GM21526 (cell line): Measurements from ENCODE around the gene DNAH8.
"Not testable (repeated sequence)": the region's sequence is repeated elsewhere in the genome, so short reads cannot be mapped to it uniquely, and the experiment has no call there.

ENCODE experiments used
- ATAC-seq: cut with Tn5 transposase; IDR thresholded peaks from one replicate; pipeline ENCODE4 v1.9.1; 2021; ENCODE audit warnings: moderate library complexity; ENCODE audit not compliant: unreplicated experiment, low FRiP score

Gene DNAH8

GRCh38 chr6:38876475-38876874 lies 161.4 kb downstream of the DNAH8 start:
- ATAC-seq: no peak

GRCh38 chr6:38877721-38878120 lies 162.6 kb downstream of the DNAH8 start:
- no peak for ATAC-seq

- no peak for ATAC-seq
These were observed 167.0 kb downstream of the DNAH8 start for GRCh38 chr6:38882157-38882556.

- ATAC-seq: no peak
These were observed 182.4 kb downstream of the DNAH8 start for GRCh38 chr6:38897507-38897906.

- no peak for ATAC-seq
These were observed 186.9 kb downstream of the DNAH8 start for GRCh38 chr6:38901802-38902522.

GRCh38 chr6:38906582-38906981 lies 191.5 kb downstream of the DNAH8 start:
- ATAC-seq: no peak

GRCh38 chr6:38907264-38907663 lies 192.2 kb downstream of the DNAH8 start:
- no peak for ATAC-seq

- no peak for ATAC-seq
These were observed 194.1 kb downstream of the DNAH8 start for GRCh38 chr6:38909015-38909730.

GRCh38 chr6:38910207-38910606 lies 195.1 kb downstream of the DNAH8 start:
- no peak for ATAC-seq

GRCh38 chr6:38912378-38912777 lies 197.3 kb downstream of the DNAH8 start:
- ATAC-seq: no peak

- no peak for ATAC-seq
These were observed 200.3 kb downstream of the DNAH8 start for GRCh38 chr6:38915205-38915925.

GRCh38 chr6:38921540-38921939 lies 206.4 kb downstream of the DNAH8 start:
- ATAC-seq: not testable (repeated sequence)

- ATAC-seq: no peak
These were observed 209.8 kb downstream of the DNAH8 start for GRCh38 chr6:38924791-38925509.

GRCh38 chr6:38929560-38929959 lies 214.4 kb downstream of the DNAH8 start:
- ATAC-seq: no peak

- ATAC-seq: no peak
These were observed 218.3 kb downstream of the DNAH8 start for GRCh38 chr6:38933426-38933825.

- no peak for ATAC-seq
These were observed 219.9 kb downstream of the DNAH8 start for GRCh38 chr6:38935051-38935450.

- ATAC-seq: no peak
These were observed 222.9 kb downstream of the DNAH8 start for GRCh38 chr6:38937839-38938613.

GRCh38 chr6:38938741-38939140 lies 223.6 kb downstream of the DNAH8 start:
- ATAC-seq: no peak

GRCh38 chr6:38942442-38942841 lies 227.3 kb downstream of the DNAH8 start:
- no peak for ATAC-seq

- no peak for ATAC-seq
These were observed 227.9 kb downstream of the DNAH8 start for GRCh38 chr6:38942965-38943364.
